Vagina (tissue), 2 donors: ENCODE measurements around the gene ALK. TPM values are rescaled to one million over a fixed set of nuclear protein-coding genes. Genes with fewer than 3 reads are reported as not detected.

Experiments used
- DNase-seq, 2 donors: peaks; one replicate each; pipeline ENCODE4 v3.0.0-alpha.2; 2017; ENCODE audit errors: extremely low spot score in 2 of 2
- H3K27ac ChIP-seq: fragments of 200-600 bp; sonication (generic); one replicate; pipeline ENCODE4 v1.5.1; 2019
- H3K27me3 ChIP-seq: fragments of 200-600 bp; sonication (generic); one replicate; pipeline ENCODE4 v1.5.1; 2019
- H3K36me3 ChIP-seq, 2 donors: fragments of 200-600 bp; sonication (generic); one replicate each; pipeline ENCODE4 v1.5.1; 2017 to 2019
- H3K4me1 ChIP-seq: fragments of 200-600 bp; sonication (generic); one replicate; pipeline ENCODE4 v1.5.1; 2019
- H3K4me3 ChIP-seq, 2 donors: fragments of 200-600 bp; sonication (generic); 1 replicate in 1 of 2; 2 replicates in 1 of 2; pipeline ENCODE4 v1.5.1; 2016 to 2019
- H3K9me3 ChIP-seq: fragments of 200-600 bp; sonication (generic); one replicate; pipeline ENCODE4 v1.5.1; 2019
- CTCF ChIP-seq, 3 experiments: fragments of 450-650 bp in 2 of 3; fragments of 200-600 bp in 1 of 3; sonication (generic) in 1 of 3; IDR thresholded peaks; one replicate each; pipeline ENCODE4 v1.5.1; 2017 to 2019; ENCODE audit warnings: antibody characterized with exemption in 3 of 3, mild to moderate bottlenecking in 2 of 3, moderate library complexity in 2 of 3
- POLR2A ChIP-seq, 2 donors: fragments of 450-650 bp; IDR thresholded peaks; one replicate each; pipeline ENCODE4 v1.6.1; 2017; ENCODE audit warnings: antibody characterized with exemption in 2 of 2, mild to moderate bottlenecking in 2 of 2, moderate library complexity in 2 of 2
- POLR2AphosphoS5 ChIP-seq, 2 donors: sonication (generic); formaldehyde crosslinking; IDR thresholded peaks; one replicate each; pipeline ENCODE4 v1.9.0; 2017; ENCODE audit warnings: antibody characterized with exemption in 2 of 2, mild to moderate bottlenecking in 2 of 2, low read depth in 1 of 2; ENCODE audit not compliant: insufficient read depth in 1 of 2
- intact Hi-C: fragments of 100-400 bp; cut with DNase I; formaldehyde crosslinking; loops from one replicate; pipeline ENCODE4 v1.15.1; 2023
- total RNA-seq: library from RNA; depleted of rRNA; stranded (reverse); fragments of >200 nt; gene quantifications from one replicate; pipeline ENCODE4 v1.2.3, GENCODE V29; 2016

Gene ALK
- total RNA-seq, 1 donor from 2014 or later: 0.74 TPM

DNA sequence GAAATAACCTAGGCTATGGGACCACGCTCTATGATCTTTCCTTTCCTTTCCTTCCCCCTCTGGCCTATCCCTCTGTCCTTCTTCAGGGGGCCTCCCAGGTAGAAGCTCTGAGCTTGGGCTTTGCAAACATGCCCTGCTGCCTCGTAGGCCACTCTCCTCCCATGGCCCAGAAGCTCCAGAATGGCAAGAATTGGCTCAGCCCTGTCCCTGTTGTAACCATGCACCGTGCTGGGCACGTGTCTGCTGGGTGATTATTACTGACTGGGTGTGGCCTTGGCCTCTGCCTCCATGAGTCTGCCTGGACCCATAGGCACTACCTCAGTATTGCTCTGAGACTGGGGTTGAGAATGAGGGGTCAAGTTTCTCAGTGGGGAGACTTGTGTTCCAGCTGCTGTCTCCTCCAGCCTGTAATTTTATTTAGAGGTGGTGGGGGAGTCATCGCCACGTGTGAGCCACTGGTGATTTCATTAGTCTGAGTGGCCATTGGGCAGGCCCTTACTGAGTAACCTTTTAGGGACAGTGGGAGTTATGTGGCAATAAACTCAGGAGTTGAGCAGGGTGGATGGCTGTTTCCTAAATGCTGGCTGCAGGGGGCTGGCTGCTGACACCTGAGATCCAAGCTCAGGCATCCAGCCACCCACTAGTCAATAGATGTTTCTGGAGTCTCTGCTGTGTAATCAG, 648.2 kb downstream of the ALK start:
- Histone ChIP-seq H3K9me3 (no peaks in the 10 kb centered on the region), H3K4me3 (no peak overlapping the region), H3K27me3 (no peaks in the 10 kb centered on the region), H3K36me3 (no peaks in the 10 kb centered on the region), H3K27ac (no peak overlapping the region), H3K4me1 (no peaks in the 10 kb centered on the region)
- DNase-seq: no peak
- TF ChIP-seq POLR2AphosphoS5 (IDR thresholded peaks at IDR 0.05; ENCODE audit: insufficient read depth in 1 of 2, low read depth in 1 of 2) (no peak), CTCF (IDR thresholded peaks at IDR 0.05) (no peak), POLR2A (IDR thresholded peaks at IDR 0.05) (no peak)
- intact Hi-C loops: no loop called here

DNA sequence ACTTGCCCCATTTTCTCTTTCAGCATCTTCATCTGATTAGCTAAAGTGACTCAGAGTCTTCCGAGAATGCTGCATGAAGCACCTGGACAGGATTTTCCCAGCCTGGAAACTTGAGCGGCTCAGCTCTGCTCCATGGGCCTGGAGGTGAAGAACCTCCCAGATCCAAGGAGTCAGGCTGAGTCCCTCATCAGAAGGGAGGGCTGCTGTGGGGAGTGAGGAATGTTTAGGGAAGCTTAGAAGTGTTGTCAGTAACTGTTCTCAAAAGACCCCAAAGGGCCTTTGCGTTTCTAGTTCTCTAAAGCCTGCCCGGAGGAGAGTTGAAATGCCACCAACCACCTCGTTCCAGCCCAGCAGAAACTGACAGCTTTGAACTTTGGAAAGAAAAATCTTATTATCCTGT, 649.1 kb downstream of the ALK start:
- TF ChIP-seq POLR2A (IDR thresholded peaks at IDR 0.05) (no peak), CTCF (IDR thresholded peaks at IDR 0.05) (no peak), POLR2AphosphoS5 (IDR thresholded peaks at IDR 0.05; ENCODE audit: insufficient read depth in 1 of 2, low read depth in 1 of 2) (no peak)
- intact Hi-C loops: no loop called here
- DNase-seq: no peak

GRCh38 chr2:29270701-29271121, 650.7 kb downstream of the ALK start:
- H3K36me3 ChIP-seq: no peaks in the 10 kb centered on the region
- no peak overlapping the region for H3K4me3 ChIP-seq
- intact Hi-C loops: no loop called here
- no peaks in the 10 kb centered on the region for H3K4me1 ChIP-seq
- TF ChIP-seq POLR2AphosphoS5 (IDR thresholded peaks at IDR 0.05; ENCODE audit: insufficient read depth in 1 of 2, low read depth in 1 of 2) (no peak), POLR2A (IDR thresholded peaks at IDR 0.05) (no peak), CTCF (IDR thresholded peaks at IDR 0.05) (no peak)
- no peaks in the 10 kb centered on the region for H3K9me3 ChIP-seq
- H3K27ac ChIP-seq: no peak overlapping the region
- DNase-seq: no peak
- H3K27me3 ChIP-seq: no peaks in the 10 kb centered on the region

More for the DNA sequence above, 649.1 kb downstream of the ALK start:
- Histone ChIP-seq H3K36me3 (no peaks in the 10 kb centered on the region), H3K4me3 (no peak overlapping the region), H3K27me3 (no peaks in the 10 kb centered on the region), H3K4me1 (no peaks in the 10 kb centered on the region), H3K27ac (no peak overlapping the region), H3K9me3 (no peaks in the 10 kb centered on the region)

GRCh38 chr2:29269765-29270109, 651.6 kb downstream of the ALK start:
- Histone ChIP-seq H3K4me1 (no peaks in the 10 kb centered on the region), H3K27ac (no peak overlapping the region), H3K9me3 (no peaks in the 10 kb centered on the region), H3K4me3 (no peak overlapping the region), H3K27me3 (no peaks in the 10 kb centered on the region), H3K36me3 (no peaks in the 10 kb centered on the region)
- TF ChIP-seq CTCF (IDR thresholded peaks at IDR 0.05): no peak
- TF ChIP-seq POLR2A (IDR thresholded peaks at IDR 0.05): no peak
- TF ChIP-seq POLR2AphosphoS5 (IDR thresholded peaks at IDR 0.05; ENCODE audit: insufficient read depth in 1 of 2, low read depth in 1 of 2): no peak
- intact Hi-C loops: no loop called here
- no peak for DNase-seq

DNA sequence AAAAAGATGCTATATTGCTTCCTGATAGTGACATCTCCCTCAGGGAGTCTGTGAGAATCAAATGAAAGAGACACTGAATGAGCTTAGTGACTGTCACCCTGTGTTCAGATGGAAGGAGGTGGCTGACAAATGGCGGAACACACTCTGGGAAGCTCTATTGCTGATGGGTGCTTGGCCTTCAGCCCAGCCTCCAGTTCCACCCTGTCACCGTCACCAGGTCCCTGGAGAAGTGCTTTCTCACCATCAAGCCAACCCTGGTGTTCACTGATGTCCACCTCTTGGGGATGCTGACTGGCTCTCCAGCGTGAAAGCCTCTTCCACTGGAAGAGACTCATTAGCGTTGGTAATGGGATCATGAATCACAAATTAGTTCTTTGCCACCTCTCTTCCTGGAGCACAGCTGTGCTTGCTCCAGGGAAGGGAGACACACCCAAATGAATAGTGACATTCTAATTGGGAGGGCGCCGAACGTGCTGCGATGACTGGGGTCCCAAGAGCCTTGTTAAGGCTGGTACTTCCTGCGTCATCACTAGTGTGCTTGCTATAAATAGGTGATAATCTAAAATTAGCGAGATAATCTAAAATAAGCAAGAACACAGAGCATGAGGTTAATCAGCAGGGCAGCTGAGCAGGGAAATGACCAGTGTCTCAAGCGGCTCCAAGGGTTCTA, 652.2 kb downstream of the ALK start:
- H3K4me3 ChIP-seq: no peak overlapping the region

More for the DNA sequence above, 652.2 kb downstream of the ALK start:
- no peak for TF ChIP-seq POLR2A (IDR thresholded peaks at IDR 0.05)
- no peak for TF ChIP-seq POLR2AphosphoS5 (IDR thresholded peaks at IDR 0.05; ENCODE audit: insufficient read depth in 1 of 2, low read depth in 1 of 2)
- TF ChIP-seq CTCF (IDR thresholded peaks at IDR 0.05): no peak
- DNase-seq: no peak
- Histone ChIP-seq H3K9me3 (no peaks in the 10 kb centered on the region), H3K27ac (no peak overlapping the region), H3K27me3 (no peaks in the 10 kb centered on the region), H3K4me1 (no peaks in the 10 kb centered on the region), H3K36me3 (no peaks in the 10 kb centered on the region)
- intact Hi-C loops: no loop called here
